ENCODE data around the gene WFS1. TPM values are rescaled to one million over a fixed set of nuclear protein-coding genes. Genes with fewer than 3 reads are reported as not detected.

The WFS1 gene
- total and polyA plus RNA-seq, 2 donors (not counting 1 experiment from before 2014, with no cell fraction given): 25.7 to 37.5 TPM

- Histone ChIP-seq H3K79me2 (ENCODE audit: control insufficient read depth, insufficient read depth, low read length) (no peaks in the 10 kb centered on the region), H3K4me2 (ENCODE audit: extremely low read depth, insufficient read depth, low read length) (no peak overlapping the region), H2AFZ (ENCODE audit: low read length) (no peak overlapping the region), H3K36me3 (ENCODE audit: control insufficient read depth, insufficient read depth, low read length) (peaks cover 8% of the 10 kb centered on the region), H3K27ac (ENCODE audit: insufficient read depth, low read length) (no peak overlapping the region), H3K4me1 (ENCODE audit: control insufficient read depth, extremely low read depth, insufficient read depth, low read length) (no peaks in the 10 kb centered on the region), H3K9ac (ENCODE audit: insufficient read depth, low read length) (no peak overlapping the region), H3K9me3 (ENCODE audit: control insufficient read depth, insufficient read depth, low read depth, low read length) (no peaks in the 10 kb centered on the region), H3K27me3 (ENCODE audit: control insufficient read depth, insufficient read depth, low read length) (no peaks in the 10 kb centered on the region), H3K4me3 (replicated peaks in 1 of 4; ENCODE audit: control extremely low read depth in 1 of 4, insufficient read depth in 1 of 4, low read depth in 3 of 4, low read length in 4 of 4) (no peak overlapping the region), H4K20me1 (ENCODE audit: control insufficient read depth, extremely low read depth, insufficient read depth, low read length) (no peaks in the 10 kb centered on the region)
- DNase-seq (ENCODE audit: low read depth in 2 of 2): no peak
- no peak for TF ChIP-seq EZH2 (IDR thresholded peaks at IDR 0.05; ENCODE audit: low read length, missing control alignments)
- TF ChIP-seq, protein P1, sequence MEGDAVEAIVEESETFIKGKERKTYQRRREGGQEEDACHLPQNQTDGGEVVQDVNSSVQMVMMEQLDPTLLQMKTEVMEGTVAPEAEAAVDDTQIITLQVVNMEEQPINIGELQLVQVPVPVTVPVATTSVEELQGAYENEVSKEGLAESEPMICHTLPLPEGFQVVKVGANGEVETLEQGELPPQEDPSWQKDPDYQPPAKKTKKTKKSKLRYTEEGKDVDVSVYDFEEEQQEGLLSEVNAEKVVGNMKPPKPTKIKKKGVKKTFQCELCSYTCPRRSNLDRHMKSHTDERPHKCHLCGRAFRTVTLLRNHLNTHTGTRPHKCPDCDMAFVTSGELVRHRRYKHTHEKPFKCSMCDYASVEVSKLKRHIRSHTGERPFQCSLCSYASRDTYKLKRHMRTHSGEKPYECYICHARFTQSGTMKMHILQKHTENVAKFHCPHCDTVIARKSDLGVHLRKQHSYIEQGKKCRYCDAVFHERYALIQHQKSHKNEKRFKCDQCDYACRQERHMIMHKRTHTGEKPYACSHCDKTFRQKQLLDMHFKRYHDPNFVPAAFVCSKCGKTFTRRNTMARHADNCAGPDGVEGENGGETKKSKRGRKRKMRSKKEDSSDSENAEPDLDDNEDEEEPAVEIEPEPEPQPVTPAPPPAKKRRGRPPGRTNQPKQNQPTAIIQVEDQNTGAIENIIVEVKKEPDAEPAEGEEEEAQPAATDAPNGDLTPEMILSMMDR (conservative IDR thresholded peaks at IDR 0.05 in 1 of 2, IDR thresholded peaks at IDR 0.05 in 1 of 2; ENCODE audit: low read depth in 1 of 2, low read length in 2 of 2): no peak
Measured at GRCh38 chr4:6290769-6291547, 21.3 kb downstream of the WFS1 start.

DNA sequence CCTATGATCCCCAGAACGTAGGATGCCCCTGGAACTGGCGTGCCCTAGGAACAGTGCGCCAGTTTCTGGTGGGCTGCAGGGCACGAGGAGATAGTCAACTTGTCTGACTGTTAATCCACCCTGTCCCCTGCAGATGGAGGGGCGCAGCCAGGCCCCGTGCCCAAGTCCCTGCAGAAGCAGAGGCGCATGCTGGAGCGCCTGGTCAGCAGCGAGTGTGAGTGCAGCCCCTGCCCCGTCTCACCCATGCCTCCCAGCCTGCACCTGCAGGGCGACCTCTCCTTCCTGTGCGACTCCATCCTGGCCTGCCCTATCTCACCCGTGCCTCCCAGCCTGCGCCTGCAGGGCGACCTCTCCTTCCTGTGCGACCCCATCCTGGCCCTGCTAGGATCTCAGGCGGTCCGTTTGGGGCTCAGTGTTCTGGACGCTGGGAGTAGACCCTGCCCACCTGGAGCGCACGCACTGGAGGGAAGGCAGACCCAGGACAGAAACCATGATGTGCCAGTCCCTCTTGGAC, 22.2 kb downstream of the WFS1 start:
- TF ChIP-seq EZH2 (IDR thresholded peaks at IDR 0.05; ENCODE audit: low read length, missing control alignments): no peak
- TF ChIP-seq, protein P1 (conservative IDR thresholded peaks at IDR 0.05 in 1 of 2, IDR thresholded peaks at IDR 0.05 in 1 of 2; ENCODE audit: low read depth in 1 of 2, low read length in 2 of 2): no peak
- H3K4me1 ChIP-seq (ENCODE audit: control insufficient read depth, extremely low read depth, insufficient read depth, low read length): no peaks in the 10 kb centered on the region
- H4K20me1 ChIP-seq (ENCODE audit: control insufficient read depth, extremely low read depth, insufficient read depth, low read length): no peaks in the 10 kb centered on the region
- DNase-seq (ENCODE audit: low read depth in 2 of 2): no peak
- H3K9me3 ChIP-seq (ENCODE audit: control insufficient read depth, insufficient read depth, low read depth, low read length): no peaks in the 10 kb centered on the region
- no peaks in the 10 kb centered on the region for H3K27me3 ChIP-seq (ENCODE audit: control insufficient read depth, insufficient read depth, low read length)
- H3K9ac ChIP-seq (ENCODE audit: insufficient read depth, low read length): no peak overlapping the region
- H2AFZ ChIP-seq (ENCODE audit: low read length): no peak overlapping the region
- H3K79me2 ChIP-seq (ENCODE audit: control insufficient read depth, insufficient read depth, low read length): no peaks in the 10 kb centered on the region
- no peak overlapping the region for H3K27ac ChIP-seq (ENCODE audit: insufficient read depth, low read length)
- peaks cover 8% of the 10 kb centered on the region for H3K36me3 ChIP-seq (ENCODE audit: control insufficient read depth, insufficient read depth, low read length)
- H3K4me3 ChIP-seq (replicated peaks in 1 of 4; ENCODE audit: control extremely low read depth in 1 of 4, insufficient read depth in 1 of 4, low read depth in 3 of 4, low read length in 4 of 4): no peak overlapping the region
- no peak overlapping the region for H3K4me2 ChIP-seq (ENCODE audit: extremely low read depth, insufficient read depth, low read length)

DNA sequence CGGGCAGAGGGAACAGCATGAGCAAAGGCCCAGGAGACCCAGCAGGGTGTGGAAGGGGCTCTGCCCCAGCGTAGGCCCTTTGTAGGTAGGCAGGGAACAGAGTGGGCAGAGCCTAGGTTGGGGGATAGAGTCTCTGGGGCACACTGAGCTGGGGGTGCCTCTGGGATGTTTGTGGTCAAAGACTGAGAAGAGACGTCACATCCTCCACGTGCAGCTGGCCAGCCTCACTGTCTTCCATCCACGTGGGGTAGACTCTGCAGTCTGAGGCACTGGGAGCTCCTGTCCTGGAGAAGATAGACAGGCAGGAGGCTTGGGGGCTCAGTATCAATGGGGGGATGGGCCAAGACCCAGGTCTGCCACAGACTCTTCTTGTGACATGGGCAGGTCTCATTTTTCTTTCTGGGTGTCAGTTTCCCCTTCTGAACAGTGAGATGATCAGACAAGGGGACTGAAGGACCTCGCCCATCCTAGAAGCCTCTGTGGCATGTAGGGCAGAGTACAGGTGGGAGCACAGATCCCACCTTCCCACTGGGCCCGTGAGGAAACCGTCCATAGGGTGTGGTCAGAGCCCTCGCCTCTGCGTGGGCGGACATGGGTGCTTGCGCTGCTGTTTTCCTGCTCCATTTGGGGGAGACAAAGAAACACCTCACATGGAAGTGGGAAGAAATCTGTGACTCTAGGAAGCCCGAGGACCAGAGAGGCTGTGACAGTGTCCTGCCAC, 22.9 kb downstream of the WFS1 start:
- Histone ChIP-seq H2AFZ (ENCODE audit: low read length) (no peak overlapping the region), H3K4me3 (replicated peaks in 1 of 4; ENCODE audit: control extremely low read depth in 1 of 4, insufficient read depth in 1 of 4, low read depth in 3 of 4, low read length in 4 of 4) (no peak overlapping the region), H3K36me3 (ENCODE audit: control insufficient read depth, insufficient read depth, low read length) (peaks cover 8% of the 10 kb centered on the region), H3K27ac (ENCODE audit: insufficient read depth, low read length) (no peak overlapping the region), H3K9me3 (ENCODE audit: control insufficient read depth, insufficient read depth, low read depth, low read length) (no peaks in the 10 kb centered on the region), H3K79me2 (ENCODE audit: control insufficient read depth, insufficient read depth, low read length) (no peaks in the 10 kb centered on the region), H4K20me1 (ENCODE audit: control insufficient read depth, extremely low read depth, insufficient read depth, low read length) (no peaks in the 10 kb centered on the region), H3K9ac (ENCODE audit: insufficient read depth, low read length) (no peak overlapping the region), H3K27me3 (ENCODE audit: control insufficient read depth, insufficient read depth, low read length) (no peaks in the 10 kb centered on the region), H3K4me1 (ENCODE audit: control insufficient read depth, extremely low read depth, insufficient read depth, low read length) (no peaks in the 10 kb centered on the region), H3K4me2 (ENCODE audit: extremely low read depth, insufficient read depth, low read length) (no peak overlapping the region)
- DNase-seq (ENCODE audit: low read depth in 2 of 2): no peak
- TF ChIP-seq EZH2 (IDR thresholded peaks at IDR 0.05; ENCODE audit: low read length, missing control alignments): no peak
- TF ChIP-seq, protein P1 (conservative IDR thresholded peaks at IDR 0.05 in 1 of 2, IDR thresholded peaks at IDR 0.05 in 1 of 2; ENCODE audit: low read depth in 1 of 2, low read length in 2 of 2): no peak

Data from fibroblast of lung (primary cell).